Muscle of leg (tissue), 11 donors: ENCODE data around the gene CARMIL3. TPM values are rescaled to one million over a fixed set of nuclear protein-coding genes. Genes with fewer than 3 reads are reported as not detected.
"Not testable (repeated sequence)": the region's sequence is repeated elsewhere in the genome, so short reads cannot be mapped to it uniquely, and the experiment has no call there.

Source experiments
- DNase-seq: peaks from one replicate; pipeline ENCODE4 v3.0.0; 2013
- H3K27ac ChIP-seq: one replicate; pipeline ENCODE4 v1.5.1; 2013; ENCODE audit warnings: mild to moderate bottlenecking, low read length, control low read depth
- H3K27me3 ChIP-seq: one replicate; pipeline ENCODE4 v1.6.1; 2013; ENCODE audit warnings: low read length; ENCODE audit not compliant: control insufficient read depth, insufficient read depth
- H3K36me3 ChIP-seq: one replicate; pipeline ENCODE4 v1.6.1; 2013; ENCODE audit warnings: low read length; ENCODE audit not compliant: control insufficient read depth, insufficient read depth
- H3K4me1 ChIP-seq: one replicate; pipeline ENCODE4 v1.6.1; 2013; ENCODE audit warnings: low read length; ENCODE audit not compliant: control insufficient read depth, insufficient read depth
- H3K4me3 ChIP-seq: one replicate; pipeline ENCODE4 v1.5.1; 2013; ENCODE audit warnings: low read length, control low read depth
- H3K9me3 ChIP-seq: replicated peaks from 2 replicates; pipeline ENCODE4 v1.6.1; 2013; ENCODE audit warnings: low read depth, low read length; ENCODE audit not compliant: control insufficient read depth
- WGBS: methylation state at CpG from one replicate; pipeline ENCODE4 v1.1.5; 2013; ENCODE audit warnings: missing lambda C conversion rate; ENCODE audit not compliant: insufficient coverage; 5-methylcytosine and 5-hydroxymethylcytosine counted together
- polyA plus RNA-seq, 8 donors: library from polyadenylated mRNA; unstranded; fragments of 120-200 nt; gene quantifications; one replicate each; pipeline versions ENCODE4 v1.2.1 to v1.2.3, GENCODE V29; 2013; ENCODE audit warnings: inconsistent platforms in 1 of 8, low replicate concordance in 1 of 8; ENCODE audit not compliant: insufficient read length in 8 of 8, insufficient read depth in 1 of 8
- total RNA-seq: library from RNA; stranded (reverse); fragments of 120-200 nt; gene quantifications from one replicate; pipeline ENCODE4 v1.2.4, GENCODE V29; 2013

CARMIL3 gene
- total and polyA plus RNA-seq, 9 donors: 0.06 to 0.54 (median 0.22) TPM

DNA sequence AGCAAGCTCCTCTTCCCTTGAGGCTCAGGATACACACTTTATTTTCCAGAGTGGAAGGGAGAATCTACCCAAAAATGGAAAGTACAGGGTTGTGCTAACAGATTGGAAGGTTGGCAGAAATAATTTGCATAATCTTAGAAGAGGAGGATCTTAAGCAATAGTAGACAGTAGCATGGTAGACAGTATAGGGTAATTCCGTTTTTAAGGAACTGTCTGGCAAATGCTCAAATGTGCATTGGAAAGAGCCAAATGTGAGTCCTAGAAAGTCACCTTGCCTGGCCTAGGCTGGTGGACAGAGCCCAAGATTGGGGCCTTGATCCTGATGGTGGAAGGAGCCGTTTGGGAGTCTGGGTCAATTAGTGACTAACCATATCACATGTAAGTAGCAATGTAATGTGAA, 13.1 kb upstream of the CARMIL3 start:
- Histone ChIP-seq H3K4me3 (no peak overlapping the region), H3K4me1 (no peaks in the 10 kb centered on the region), H3K27ac (no peak overlapping the region), H3K9me3 (no peaks in the 10 kb centered on the region), H3K36me3 (no peaks in the 10 kb centered on the region), H3K27me3 (no peaks in the 10 kb centered on the region)
- no peak for DNase-seq
- 80% methylated on average over 1 of the region's 2 CpGs for WGBS

DNA sequence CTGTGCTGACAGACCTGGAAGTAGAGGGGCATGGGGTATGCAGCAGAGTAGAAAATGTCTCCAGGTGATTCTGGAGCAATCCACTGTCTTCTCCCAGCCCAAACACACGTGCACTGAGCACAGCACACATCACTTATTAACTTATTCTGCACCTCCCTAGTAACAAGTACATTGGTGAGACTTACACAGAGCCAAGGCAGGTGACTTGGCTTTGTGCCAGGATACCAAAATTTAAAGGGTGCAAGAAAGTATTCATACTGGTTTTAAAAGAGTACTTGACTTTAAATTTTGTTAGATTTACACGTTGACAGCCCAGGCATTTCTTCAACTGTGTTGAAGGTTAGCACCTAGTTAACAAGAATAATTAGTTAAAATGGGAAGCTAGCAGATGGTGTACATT, 11.1 kb upstream of the CARMIL3 start:
- Histone ChIP-seq H3K27me3 (peaks cover 3% of the 10 kb centered on the region), H3K36me3 (no peaks in the 10 kb centered on the region), H3K27ac (no peak overlapping the region), H3K4me3 (no peak overlapping the region), H3K9me3 (no peaks in the 10 kb centered on the region), H3K4me1 (no peaks in the 10 kb centered on the region)
- no peak for DNase-seq
- WGBS: 60% methylated on average over 2 of the region's 2 CpGs

DNA sequence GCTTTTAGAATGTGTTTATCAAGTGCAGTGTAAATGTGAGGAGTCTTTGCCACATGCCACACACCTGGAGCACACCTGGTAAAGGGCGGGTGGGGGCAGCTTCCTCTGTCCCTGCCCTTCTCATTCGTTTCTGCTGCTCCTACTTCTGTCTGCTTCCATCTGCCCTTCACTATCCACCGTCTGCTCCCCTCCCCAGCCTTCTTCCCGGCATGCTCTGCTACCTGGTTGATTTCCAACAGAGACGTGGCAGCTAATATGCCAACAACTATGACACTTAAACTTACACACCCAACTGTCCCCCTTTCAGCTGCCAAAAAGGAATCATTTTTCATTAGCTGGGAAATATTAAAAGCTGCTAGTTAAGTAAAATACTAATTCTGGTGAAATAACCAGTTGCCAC, 9.1 kb upstream of the CARMIL3 start:
- no peaks in the 10 kb centered on the region for H3K9me3 ChIP-seq
- 36% methylated on average over 4 of the region's 5 CpGs for whole genome bisulfite sequencing

DNA sequence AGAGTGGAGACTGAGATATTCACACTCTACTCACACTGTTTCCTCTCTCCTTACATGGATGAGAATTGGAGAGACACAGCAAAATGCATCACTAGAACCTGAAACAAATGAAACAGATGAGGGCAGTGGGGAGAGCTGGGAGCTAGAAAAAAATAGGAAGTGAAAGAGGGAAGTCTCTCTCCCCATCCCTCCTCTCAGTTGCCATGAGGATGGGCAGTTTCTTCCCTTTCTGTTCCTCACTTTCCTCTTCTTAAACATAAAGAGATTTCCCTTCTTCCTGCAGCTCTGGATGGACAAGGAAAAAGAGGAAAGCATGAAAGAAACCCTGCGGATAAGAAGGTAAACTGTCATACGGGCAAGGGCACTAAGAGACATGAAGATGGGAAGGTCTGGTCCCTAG, 2.8 kb upstream of the CARMIL3 start:
- not testable (repeated sequence) for H3K9me3 ChIP-seq, H3K27ac ChIP-seq, H3K4me3 ChIP-seq, H3K36me3 ChIP-seq, DNase-seq
- WGBS: no CpG with 5 or more reads among the region's 2 CpGs
- peaks cover 26% of the 10 kb centered on the region for H3K27me3 ChIP-seq
- peaks cover 14% of the 10 kb centered on the region for H3K4me1 ChIP-seq

More for the DNA sequence above, 9.1 kb upstream of the CARMIL3 start:
- peak; percentile 35 for DNase-seq
- H3K27me3 ChIP-seq: peaks cover 3% of the 10 kb centered on the region
- H3K27ac ChIP-seq: no peak overlapping the region
- H3K4me1 ChIP-seq: no peaks in the 10 kb centered on the region
- no peak overlapping the region for H3K4me3 ChIP-seq
- no peaks in the 10 kb centered on the region for H3K36me3 ChIP-seq

DNA sequence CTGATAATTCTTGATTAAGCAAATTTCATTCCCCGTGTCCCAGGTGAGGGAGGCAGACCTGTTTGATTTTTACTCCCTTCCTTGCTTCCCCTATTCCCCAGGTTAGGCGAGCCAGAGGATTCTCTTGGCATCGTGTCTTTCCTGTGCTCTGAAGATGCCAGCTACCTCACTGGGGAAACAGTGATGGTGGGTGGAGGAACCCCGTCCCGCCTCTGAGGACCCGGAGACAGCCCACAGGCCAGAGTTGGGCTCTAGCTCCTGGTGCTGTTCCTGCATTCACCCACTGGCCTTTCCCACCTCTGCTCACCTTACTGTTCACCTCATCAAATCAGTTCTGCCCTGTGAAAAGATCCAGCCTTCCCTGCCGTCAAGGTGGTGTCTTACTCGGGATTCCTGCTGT, 1.1 kb upstream of the CARMIL3 start:
- H3K27ac ChIP-seq, H3K9me3 ChIP-seq, DNase-seq, H3K4me3 ChIP-seq, H3K36me3 ChIP-seq: not testable (repeated sequence)
- WGBS: 100% methylated on average over 1 of the region's 8 CpGs
- Histone ChIP-seq H3K27me3 (peaks cover 29% of the 10 kb centered on the region), H3K4me1 (peaks cover 14% of the 10 kb centered on the region)

DNA sequence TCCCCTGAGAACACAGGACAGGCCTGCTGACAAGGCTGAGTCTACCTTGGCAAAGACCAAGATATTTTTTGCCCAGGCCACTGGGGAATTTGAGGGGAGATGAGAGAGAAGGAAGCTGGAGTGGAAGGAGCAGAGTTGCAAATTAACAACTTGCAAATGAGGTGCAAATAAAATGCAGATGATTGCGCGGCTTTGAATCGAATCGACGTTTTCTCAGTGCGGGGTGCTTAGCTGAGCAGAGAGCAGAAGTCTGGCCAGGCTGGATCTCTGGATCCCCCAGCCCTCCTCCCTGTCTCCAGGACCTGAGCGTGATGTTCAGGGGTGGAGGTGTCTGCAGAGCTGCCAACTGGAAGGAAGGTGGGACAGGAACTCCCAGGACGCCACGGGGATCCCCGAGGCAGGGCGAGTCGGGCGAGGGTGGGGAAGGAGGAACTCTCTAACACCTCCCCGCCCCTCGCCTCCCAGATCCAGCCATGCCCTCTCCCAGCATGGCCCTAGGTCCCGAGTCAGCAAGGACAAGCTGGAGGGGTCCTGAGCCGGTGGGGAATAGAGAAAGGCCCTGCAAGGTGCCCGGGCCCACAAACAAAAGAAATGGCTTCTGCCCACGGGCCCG, 527 bp upstream of the CARMIL3 start:
- 0% methylated on average over 5 of the region's 20 CpGs for WGBS
- no peak overlapping the region for H3K27ac ChIP-seq
- no peaks in the 10 kb centered on the region for H3K36me3 ChIP-seq
- H3K4me3 ChIP-seq: peak overlapping the region; percentile 43
- peaks cover 29% of the 10 kb centered on the region for H3K27me3 ChIP-seq
- no peaks in the 10 kb centered on the region for H3K9me3 ChIP-seq
- H3K4me1 ChIP-seq: peaks cover 14% of the 10 kb centered on the region
- no peak for DNase-seq

DNA sequence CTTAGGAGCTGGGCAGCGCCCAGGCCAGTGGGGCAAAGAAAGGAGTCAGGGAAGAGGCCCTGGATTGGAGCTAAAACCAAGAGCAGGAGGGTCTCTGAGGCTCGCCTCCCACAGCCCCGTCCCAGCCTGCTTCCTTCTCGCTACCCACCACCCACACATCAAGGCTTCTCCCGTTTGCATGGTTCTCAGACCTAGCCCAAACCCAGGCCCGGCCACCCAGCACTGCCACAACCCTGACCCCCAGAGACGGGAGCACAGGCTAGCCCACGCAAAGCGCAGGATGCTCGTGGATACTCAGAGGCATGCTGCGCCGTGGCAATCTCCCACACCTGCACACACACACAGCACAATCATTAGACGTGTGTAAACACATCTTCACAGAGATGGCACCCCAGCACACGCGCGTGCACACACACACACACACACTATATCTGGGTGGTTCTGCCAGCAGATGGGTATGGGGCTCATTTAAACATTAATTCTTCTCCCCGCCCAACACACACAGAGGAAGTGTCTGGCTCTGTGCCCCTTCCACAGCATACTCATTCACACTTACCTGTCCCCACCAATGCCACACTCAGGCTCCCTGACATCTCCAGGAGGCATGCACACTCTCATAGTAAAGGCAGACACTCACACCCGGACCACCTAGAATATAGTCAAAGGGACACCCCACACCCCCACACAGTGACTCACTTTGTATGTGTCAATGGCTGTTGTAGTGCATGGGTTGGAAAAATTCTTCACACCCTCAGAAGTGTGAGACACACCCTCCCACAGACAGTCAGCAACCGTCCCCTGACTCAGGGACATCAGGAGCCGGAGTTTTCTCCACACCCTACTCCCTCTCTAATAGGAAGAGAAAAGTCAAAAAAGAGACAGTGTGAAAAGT, 1.1 kb downstream of the CARMIL3 start:
- Histone ChIP-seq H3K27ac (no peak overlapping the region), H3K4me3 (peak overlapping the region; percentile 48), H3K27me3 (peaks cover 29% of the 10 kb centered on the region), H3K4me1 (peaks cover 14% of the 10 kb centered on the region), H3K36me3 (no peaks in the 10 kb centered on the region), H3K9me3 (no peaks in the 10 kb centered on the region)
- no peak for DNase-seq
- WGBS: 28% methylated on average over 9 of the region's 20 CpGs

DNA sequence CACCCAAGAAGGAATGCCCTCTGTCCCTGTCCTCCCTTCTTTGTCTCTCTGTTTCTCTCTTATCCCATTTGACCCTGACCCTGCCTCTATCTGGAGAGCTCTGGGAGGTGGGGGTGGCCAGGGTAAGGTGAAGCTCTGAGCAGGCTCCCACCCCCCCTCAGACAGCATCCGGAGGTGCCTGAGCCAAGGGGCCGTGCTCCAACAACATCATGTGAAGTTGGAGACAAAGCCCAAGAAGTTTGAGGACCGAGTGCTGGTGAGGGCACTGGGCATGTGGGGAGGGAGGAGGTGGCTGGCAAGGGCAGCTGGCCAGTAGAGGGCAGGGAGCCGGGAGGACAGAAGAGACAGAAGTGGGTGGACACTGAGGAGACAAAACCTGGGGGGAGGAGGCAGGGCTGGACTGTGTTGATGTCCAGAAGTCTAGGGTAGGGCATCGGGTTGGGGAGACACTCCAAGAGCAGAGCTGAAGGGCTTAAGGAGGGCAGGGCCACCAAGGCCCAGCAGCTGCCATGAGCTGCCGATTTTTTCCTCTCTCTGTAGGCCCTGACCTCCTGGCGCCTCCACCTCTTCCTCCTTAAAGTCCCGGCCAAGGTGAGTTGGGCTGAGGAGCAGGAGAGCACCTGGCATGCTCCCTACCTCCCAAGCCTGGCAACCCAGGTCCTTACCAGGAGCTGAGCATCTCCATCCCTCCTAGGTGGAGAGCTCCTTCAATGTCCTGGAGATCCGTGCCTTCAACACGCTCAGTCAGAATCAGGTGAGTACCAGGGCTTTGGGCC, 1.9 kb downstream of the CARMIL3 start:
- no peak for DNase-seq
- peaks cover 19% of the 10 kb centered on the region for H3K4me1 ChIP-seq
- no peaks in the 10 kb centered on the region for H3K9me3 ChIP-seq
- H3K36me3 ChIP-seq: no peaks in the 10 kb centered on the region
- WGBS: 70% methylated on average over 3 of the region's 10 CpGs
- no peak overlapping the region for H3K4me3 ChIP-seq
- no peak overlapping the region for H3K27ac ChIP-seq
- peaks cover 29% of the 10 kb centered on the region for H3K27me3 ChIP-seq

DNA sequence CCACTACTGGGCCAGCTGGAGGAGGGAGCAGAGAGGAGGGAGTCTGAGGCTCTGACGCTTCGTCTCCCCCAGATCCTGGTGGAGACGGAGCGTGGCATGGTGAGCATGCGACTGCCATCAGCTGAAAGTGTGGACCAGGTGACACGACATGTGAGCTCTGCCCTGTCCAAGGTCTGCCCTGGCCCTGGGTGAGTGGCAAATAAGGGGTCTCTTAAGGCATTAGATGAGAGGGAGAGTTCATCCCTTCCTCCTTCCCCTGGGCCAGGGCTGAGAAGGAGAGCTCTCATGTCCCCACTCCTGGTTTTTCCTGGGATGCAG, 2.5 kb downstream of the CARMIL3 start:
- no peak overlapping the region for H3K4me3 ChIP-seq
- WGBS: 65% methylated on average over 5 of the region's 6 CpGs
- H3K27ac ChIP-seq: no peak overlapping the region
- peaks cover 19% of the 10 kb centered on the region for H3K4me1 ChIP-seq
- H3K9me3 ChIP-seq: no peaks in the 10 kb centered on the region
- H3K36me3 ChIP-seq: no peaks in the 10 kb centered on the region
- no peak for DNase-seq
- peaks cover 29% of the 10 kb centered on the region for H3K27me3 ChIP-seq

DNA sequence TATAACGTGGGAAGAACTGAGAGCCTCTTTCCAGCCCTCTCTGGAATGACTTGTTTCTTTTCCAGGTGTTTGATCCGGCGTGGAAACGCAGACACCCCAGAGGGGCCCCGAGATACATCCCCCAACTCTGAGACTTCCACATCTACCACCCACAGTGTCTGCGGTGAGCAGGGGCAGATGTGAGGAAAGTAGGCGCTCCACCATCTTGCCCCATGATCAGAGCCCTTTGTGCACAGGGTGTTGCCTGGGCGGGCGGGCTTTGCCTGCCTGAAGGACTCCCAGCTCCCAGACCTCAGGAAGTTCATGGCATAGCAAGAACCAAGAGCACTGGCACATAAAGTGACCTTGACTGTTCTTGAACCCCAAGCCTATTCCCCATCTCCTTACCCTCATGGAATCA, 2.8 kb downstream of the CARMIL3 start:
- WGBS: 73% methylated on average over 3 of the region's 9 CpGs
- Histone ChIP-seq H3K27me3 (peaks cover 29% of the 10 kb centered on the region), H3K36me3 (no peaks in the 10 kb centered on the region), H3K4me1 (peaks cover 19% of the 10 kb centered on the region), H3K4me3 (no peak overlapping the region), H3K27ac (no peak overlapping the region), H3K9me3 (no peaks in the 10 kb centered on the region)
- no peak for DNase-seq
